HFFc6 (cell line): ENCODE data around the gene MCRIP1. TPM values are rescaled to one million over a fixed set of nuclear protein-coding genes. Genes with fewer than 3 reads are reported as not detected.

Experiments used
- DNase-seq: peaks from one replicate; pipeline ENCODE4 v3.0.0-alpha.2; 2018
- H3K27ac Mint-ChIP-seq: 2 replicates; pipeline ENCODE4 v1.8.0; 2020; ENCODE audit warnings: mild to moderate bottlenecking, mixed read lengths
- H3K27me3 Mint-ChIP-seq: 2 replicates; pipeline ENCODE4 v1.8.0; 2021; ENCODE audit warnings: mild to moderate bottlenecking, moderate library complexity, mixed read lengths; ENCODE audit not compliant: insufficient read depth
- H3K36me3 Mint-ChIP-seq: 2 replicates; pipeline ENCODE4 v1.8.0; 2021; ENCODE audit warnings: low read depth, mixed read lengths
- H3K4me1 Mint-ChIP-seq: 2 replicates; pipeline ENCODE4 v1.8.0; 2020; ENCODE audit warnings: low read depth, mixed read lengths
- H3K4me3 Mint-ChIP-seq: 2 replicates; pipeline ENCODE4 v1.8.0; 2020; ENCODE audit warnings: mild to moderate bottlenecking, moderate library complexity, mixed read lengths
- H3K9me3 Mint-ChIP-seq: 2 replicates; pipeline ENCODE4 v1.8.0; 2020; ENCODE audit warnings: mild to moderate bottlenecking, mixed read lengths
- CTCF ChIP-seq: fragments of 200-600 bp; sonication (generic); IDR thresholded peaks from 2 replicates; pipeline ENCODE4 v1.5.0; 2021; ENCODE audit warnings: antibody characterized with exemption, mild to moderate bottlenecking
- total RNA-seq, 6 experiments: library from RNA; stranded (reverse); fragmentation: NEBNext Ultra II Directional; extraction: Animal tissue kit (Norgen Biotek cat#: 25700); gene quantifications; 2 replicates in 1 of 6; 3 replicates in 5 of 6; pipeline ENCODE4 v1.2.3, GENCODE V29; 2021

The MCRIP1 gene
- total RNA-seq, 6 experiments from 2014 or later, result 88.0 to 103 (median 92.8) TPM

DNA sequence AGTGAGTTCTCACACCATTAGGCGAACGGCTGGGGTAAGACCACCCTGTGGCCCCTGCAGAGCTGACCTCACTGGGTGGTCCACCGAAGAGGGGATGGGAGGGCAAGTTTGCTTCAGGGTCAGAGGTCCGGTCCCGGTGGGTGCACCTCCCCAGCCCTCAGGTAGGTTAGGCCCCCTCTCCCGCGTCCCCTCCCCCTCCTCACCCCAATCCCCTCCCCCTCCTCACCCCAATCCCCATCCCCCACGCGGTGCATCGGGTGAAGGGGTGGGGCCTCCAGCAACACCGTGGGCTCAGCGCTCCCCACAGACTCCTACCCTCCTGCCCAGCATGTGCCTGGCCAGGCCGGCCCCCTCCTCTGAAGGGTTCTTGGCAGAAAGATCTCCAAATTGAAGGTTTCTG lies 13.4 kb downstream of the MCRIP1 start:
- Mint-ChIP-seq H3K4me1 (peaks cover 12% of the 10 kb centered on the region), H3K4me3 (no peak overlapping the region), H3K9me3 (no peaks in the 10 kb centered on the region), H3K27me3 (no peaks in the 10 kb centered on the region), H3K36me3 (no peaks in the 10 kb centered on the region), H3K27ac (no peak overlapping the region)
- no peak for TF ChIP-seq CTCF
- DNase-seq, result no peak

GRCh38 chr17:81817758-81818147 lies 15.3 kb downstream of the MCRIP1 start:
- no peak overlapping the region for H3K4me3 Mint-ChIP-seq
- no peak for DNase-seq
- H3K27ac Mint-ChIP-seq, result no peak overlapping the region
- no peaks in the 10 kb centered on the region for H3K27me3 Mint-ChIP-seq
- H3K9me3 Mint-ChIP-seq, result no peaks in the 10 kb centered on the region
- no peaks in the 10 kb centered on the region for H3K36me3 Mint-ChIP-seq
- peaks cover 12% of the 10 kb centered on the region for H3K4me1 Mint-ChIP-seq
- TF ChIP-seq CTCF, result no peak

DNA sequence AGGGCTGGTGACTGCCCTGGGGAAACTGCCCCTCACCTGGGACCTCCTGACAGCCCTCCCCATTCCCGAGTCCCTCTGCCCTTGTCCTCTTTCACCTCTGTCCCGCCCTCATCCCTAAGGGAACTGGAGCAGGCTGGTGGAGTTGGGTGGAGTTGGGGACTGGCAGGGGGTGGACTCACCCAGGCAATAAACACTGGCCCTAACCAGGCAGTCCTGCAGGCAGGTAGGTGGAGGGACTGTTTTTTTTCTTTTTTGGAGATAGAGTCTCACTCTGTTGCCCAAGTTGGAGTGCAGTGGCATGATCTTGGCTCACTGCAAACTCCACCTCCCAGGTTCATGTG lies 17.5 kb downstream of the MCRIP1 start:
- no peak for DNase-seq
- Mint-ChIP-seq H3K4me1 (peaks cover 12% of the 10 kb centered on the region), H3K36me3 (no peaks in the 10 kb centered on the region), H3K27me3 (no peaks in the 10 kb centered on the region), H3K4me3 (no peak overlapping the region), H3K9me3 (no peaks in the 10 kb centered on the region), H3K27ac (no peak overlapping the region)
- no peak for TF ChIP-seq CTCF

- no peak for TF ChIP-seq CTCF
- Mint-ChIP-seq H3K27me3 (no peaks in the 10 kb centered on the region; the same call in 1 of the 2 replicates), H3K27ac (no peak overlapping the region), H3K4me3 (no peak overlapping the region), H3K36me3 (no peaks in the 10 kb centered on the region), H3K9me3 (no peaks in the 10 kb centered on the region), H3K4me1 (peaks cover 12% of the 10 kb centered on the region)
- no peak for DNase-seq
These were observed 18.1 kb downstream of the MCRIP1 start for GRCh38 chr17:81814748-81815645.

DNA sequence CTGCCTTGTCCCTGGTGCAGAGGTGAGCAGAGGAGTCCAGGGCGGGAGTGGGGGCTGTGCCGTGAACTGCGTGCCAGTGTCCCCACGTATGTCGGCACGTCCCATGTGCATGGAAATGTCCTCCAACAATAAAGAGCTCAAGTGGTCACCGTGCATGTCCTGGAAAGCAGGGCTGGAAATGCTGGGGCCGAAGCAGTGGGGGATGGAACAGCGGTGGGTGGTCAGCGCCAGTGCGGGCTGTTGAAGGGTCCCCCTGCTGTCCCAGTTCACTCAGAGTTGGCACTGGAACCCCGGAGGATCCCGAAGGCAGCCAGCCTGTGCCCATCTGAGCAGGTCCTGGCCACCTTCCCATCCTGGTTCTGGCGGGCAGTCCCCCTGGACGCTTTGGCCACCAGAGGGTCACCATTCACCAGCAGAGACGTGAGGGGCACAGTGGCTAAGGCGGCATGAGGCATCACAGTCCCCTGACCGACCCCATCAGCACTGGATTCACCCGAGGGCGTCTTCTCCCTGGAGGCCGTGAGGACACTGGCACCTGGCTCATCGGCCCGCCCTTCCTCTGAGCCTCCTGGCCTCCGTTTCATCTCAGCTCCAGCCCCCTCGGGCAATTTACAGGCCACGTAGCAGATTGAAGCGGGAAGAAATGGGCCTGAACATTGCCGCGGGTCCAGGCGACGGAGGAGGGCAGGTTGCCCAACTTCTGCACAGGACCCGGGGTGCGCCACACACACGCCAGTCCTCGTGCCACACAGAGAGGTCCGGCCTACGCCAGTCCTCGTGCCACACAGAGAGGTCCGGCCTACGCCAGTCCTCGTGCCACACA lies 19.0 kb downstream of the MCRIP1 start:
- TF ChIP-seq CTCF, result no peak
- Mint-ChIP-seq H3K4me1 (peaks cover 12% of the 10 kb centered on the region), H3K27ac (no peak overlapping the region), H3K36me3 (no peaks in the 10 kb centered on the region), H3K27me3 (peaks cover 6% of the 10 kb centered on the region), H3K4me3 (no peak overlapping the region), H3K9me3 (peaks cover 5% of the 10 kb centered on the region; the same call in 1 of the 2 replicates)
- no peak for DNase-seq
